ENCODE measurements around the gene UBE2O.

DNA sequence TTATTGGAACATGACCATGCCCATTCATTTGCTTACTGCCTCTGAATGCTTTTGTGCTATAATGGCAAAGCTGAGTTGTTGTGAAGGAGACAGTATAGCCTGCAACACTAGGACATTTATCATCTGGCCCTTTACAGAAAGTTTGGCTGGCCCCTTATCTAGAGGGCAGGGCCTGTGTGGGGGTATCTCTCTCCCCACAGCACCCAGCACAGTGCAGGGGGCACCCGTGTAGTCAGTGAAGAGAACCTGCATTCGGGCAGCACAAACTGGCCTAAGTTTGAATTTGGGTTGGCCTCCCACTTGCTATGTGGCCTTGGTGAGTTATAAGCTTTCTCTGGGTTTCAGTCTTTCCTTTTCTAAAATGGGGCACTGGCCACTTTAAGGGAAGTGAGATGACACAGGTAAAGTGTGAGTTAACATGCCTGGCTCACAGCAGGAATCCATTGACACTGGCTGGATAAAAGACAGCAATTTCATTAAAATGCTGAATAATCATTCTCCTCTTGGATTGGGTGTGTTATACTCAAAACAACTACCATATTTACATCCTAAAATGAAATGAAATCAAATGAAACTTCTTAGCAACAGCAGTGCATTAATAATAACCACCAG is 12.1 kb downstream of the UBE2O start:
- no peak for TF ChIP-seq EZH2 (IDR thresholded peaks at IDR 0.05; ENCODE audit: insufficient read depth, poor library complexity, severe bottlenecking)
- no peak for TF ChIP-seq EZH2phosphoT487 (IDR thresholded peaks at IDR 0.05; ENCODE audit: insufficient read depth, low read depth)
